Stomach (tissue), 4 donors: Measurements from ENCODE around the gene NEK10.

Experiments used
- EP300 ChIP-seq: sonication (generic); formaldehyde crosslinking; IDR thresholded peaks from one replicate; pipeline ENCODE4 v1.6.1; 2017; ENCODE audit warnings: antibody characterized with exemption
- POLR2A ChIP-seq, 4 donors: fragments of 450-650 bp; IDR thresholded peaks; one replicate each; pipeline ENCODE4 v1.6.1; 2016; ENCODE audit warnings: antibody characterized with exemption in 4 of 4, control low read depth in 2 of 4, mild to moderate bottlenecking in 1 of 4, moderate library complexity in 1 of 4
- POLR2AphosphoS5 ChIP-seq, 3 donors: sonication (generic); formaldehyde crosslinking; IDR thresholded peaks; one replicate each; pipeline ENCODE4 v1.6.1; 2016; ENCODE audit warnings: antibody characterized with exemption in 3 of 3
- TF ChIP-seq, protein P1 (sequence below), 7 experiments: fragments of 450-650 bp in 4 of 7; fragments of 200-600 bp in 3 of 7; sonication (generic) in 3 of 7; IDR thresholded peaks; one replicate each; pipeline ENCODE4 v1.5.1; 2016 to 2019; ENCODE audit warnings: antibody characterized with exemption in 7 of 7, control low read depth in 2 of 7, mild to moderate bottlenecking in 1 of 7

DNA sequence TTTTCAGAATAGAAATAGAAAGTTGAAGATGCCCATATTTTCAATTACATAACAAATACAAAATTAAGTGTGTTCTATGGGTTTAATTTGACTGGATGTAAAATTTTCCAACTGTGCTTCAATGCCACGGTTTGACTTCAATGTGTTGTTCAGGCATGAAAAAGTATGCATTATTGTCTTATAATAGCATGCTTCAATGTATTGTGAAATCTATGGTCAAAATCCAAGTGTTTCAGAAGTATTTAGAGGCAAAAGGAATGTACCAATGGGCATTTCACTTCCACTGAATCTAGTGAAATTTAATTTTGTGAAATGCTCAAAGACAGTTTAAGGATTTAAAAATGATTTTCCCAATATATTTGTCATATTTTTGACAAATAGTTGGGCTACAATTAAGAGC lies 16.0 kb downstream of the NEK10 start:
- TF ChIP-seq, protein P1, sequence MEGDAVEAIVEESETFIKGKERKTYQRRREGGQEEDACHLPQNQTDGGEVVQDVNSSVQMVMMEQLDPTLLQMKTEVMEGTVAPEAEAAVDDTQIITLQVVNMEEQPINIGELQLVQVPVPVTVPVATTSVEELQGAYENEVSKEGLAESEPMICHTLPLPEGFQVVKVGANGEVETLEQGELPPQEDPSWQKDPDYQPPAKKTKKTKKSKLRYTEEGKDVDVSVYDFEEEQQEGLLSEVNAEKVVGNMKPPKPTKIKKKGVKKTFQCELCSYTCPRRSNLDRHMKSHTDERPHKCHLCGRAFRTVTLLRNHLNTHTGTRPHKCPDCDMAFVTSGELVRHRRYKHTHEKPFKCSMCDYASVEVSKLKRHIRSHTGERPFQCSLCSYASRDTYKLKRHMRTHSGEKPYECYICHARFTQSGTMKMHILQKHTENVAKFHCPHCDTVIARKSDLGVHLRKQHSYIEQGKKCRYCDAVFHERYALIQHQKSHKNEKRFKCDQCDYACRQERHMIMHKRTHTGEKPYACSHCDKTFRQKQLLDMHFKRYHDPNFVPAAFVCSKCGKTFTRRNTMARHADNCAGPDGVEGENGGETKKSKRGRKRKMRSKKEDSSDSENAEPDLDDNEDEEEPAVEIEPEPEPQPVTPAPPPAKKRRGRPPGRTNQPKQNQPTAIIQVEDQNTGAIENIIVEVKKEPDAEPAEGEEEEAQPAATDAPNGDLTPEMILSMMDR (IDR thresholded peaks at IDR 0.05) = no peak
- TF ChIP-seq POLR2A (IDR thresholded peaks at IDR 0.05) = no peak
- no peak for TF ChIP-seq POLR2AphosphoS5 (IDR thresholded peaks at IDR 0.05)
- TF ChIP-seq EP300 = no peak
